Osteoblast (primary cell): ENCODE data around the gene PARVG. TPM values are rescaled to one million over a fixed set of nuclear protein-coding genes. Genes with fewer than 3 reads are reported as not detected.

Experiments
- DNase-seq: peaks from one replicate; pipeline ENCODE4 v3.0.0; 2011; ENCODE audit warnings: low spot score, mixed read lengths; ENCODE audit not compliant: insufficient read length; ENCODE audit errors: missing footprints
- H2AFZ ChIP-seq: 2 replicates; pipeline ENCODE4 v1.6.0; 2011; ENCODE audit warnings: mild to moderate bottlenecking, low read length
- H3K27ac ChIP-seq: 2 replicates; pipeline ENCODE4 v1.5.1; 2011; ENCODE audit warnings: mild to moderate bottlenecking, low read depth, low read length, moderate library complexity
- H3K27me3 ChIP-seq: 2 replicates; pipeline ENCODE4 v1.6.0; 2012; ENCODE audit warnings: mild to moderate bottlenecking, control low read depth, inconsistent platforms, low read length, moderate library complexity; ENCODE audit not compliant: insufficient read depth
- H3K36me3 ChIP-seq: 2 replicates; pipeline ENCODE4 v1.5.1; 2011; ENCODE audit warnings: mild to moderate bottlenecking, low read length, control low read depth, moderate library complexity; ENCODE audit not compliant: insufficient read depth
- H3K4me1 ChIP-seq: 2 replicates; pipeline ENCODE4 v1.5.1; 2011; ENCODE audit warnings: mild to moderate bottlenecking, low read length, control low read depth, moderate library complexity; ENCODE audit not compliant: insufficient read depth
- H3K4me2 ChIP-seq: 2 replicates; pipeline ENCODE4 v1.6.0; 2011; ENCODE audit warnings: mild to moderate bottlenecking, low read length; ENCODE audit not compliant: insufficient read depth
- H3K4me3 ChIP-seq: fragments of 200-600 bp; sonication (generic); 3 replicates; pipeline ENCODE4 v1.5.1; 2012; ENCODE audit warnings: mild to moderate bottlenecking, low read length, inconsistent platforms; ENCODE audit not compliant: insufficient read depth
- H3K79me2 ChIP-seq: 2 replicates; pipeline ENCODE4 v1.6.0; 2012; ENCODE audit warnings: mild to moderate bottlenecking, low read length, control low read depth, inconsistent platforms; ENCODE audit not compliant: insufficient read depth
- H3K9me3 ChIP-seq: 2 replicates; pipeline ENCODE4 v1.5.1; 2011; ENCODE audit warnings: low read depth, low read length, control low read depth
- H4K20me1 ChIP-seq: 2 replicates; pipeline ENCODE4 v1.6.0; 2012; ENCODE audit warnings: mild to moderate bottlenecking, low read length, control low read depth; ENCODE audit not compliant: insufficient read depth
- CTCF ChIP-seq: IDR thresholded peaks from 2 replicates; pipeline ENCODE4 v1.5.1; 2011; ENCODE audit warnings: mild to moderate bottlenecking, low read depth, low read length, moderate library complexity; ENCODE audit errors: extremely low read depth
- total RNA-seq: library from RNA; depleted of rRNA; stranded (reverse); fragments of >200 nt; gene quantifications from 2 replicates; pipeline ENCODE4 v1.2.3, GENCODE V29; 2012

Gene PARVG
- total RNA-seq, 1 donor, result 1.1 TPM

GRCh38 chr22:44195189-44195871 lies 14.6 kb downstream of the PARVG start:
- Histone ChIP-seq H3K4me2 (no peak overlapping the region), H3K4me1 (peaks cover 8% of the 10 kb centered on the region), H2AFZ (no peak overlapping the region), H3K36me3 (no peaks in the 10 kb centered on the region), H4K20me1 (no peaks in the 10 kb centered on the region), H3K27ac (no peak overlapping the region), H3K9me3 (no peaks in the 10 kb centered on the region), H3K4me3 (no peak overlapping the region), H3K27me3 (peaks cover 30% of the 10 kb centered on the region), H3K79me2 (no peaks in the 10 kb centered on the region)
- no peak for TF ChIP-seq CTCF
- DNase-seq, result no peak

GRCh38 chr22:44196241-44196640 lies 15.5 kb downstream of the PARVG start:
- H3K4me3 ChIP-seq, result no peak overlapping the region
- no peaks in the 10 kb centered on the region for H4K20me1 ChIP-seq
- peaks cover 8% of the 10 kb centered on the region for H3K4me1 ChIP-seq
- no peaks in the 10 kb centered on the region for H3K36me3 ChIP-seq
- peaks cover 30% of the 10 kb centered on the region for H3K27me3 ChIP-seq
- H3K27ac ChIP-seq, result no peak overlapping the region
- no peak overlapping the region for H2AFZ ChIP-seq
- TF ChIP-seq CTCF, result no peak
- H3K4me2 ChIP-seq, result no peak overlapping the region
- H3K9me3 ChIP-seq, result no peaks in the 10 kb centered on the region
- H3K79me2 ChIP-seq, result no peaks in the 10 kb centered on the region
- DNase-seq, result no peak

GRCh38 chr22:44196731-44197131 lies 16.0 kb downstream of the PARVG start:
- Histone ChIP-seq H3K4me3 (no peak overlapping the region), H3K79me2 (no peaks in the 10 kb centered on the region), H3K4me1 (peaks cover 9% of the 10 kb centered on the region), H3K36me3 (no peaks in the 10 kb centered on the region), H3K9me3 (no peaks in the 10 kb centered on the region), H3K4me2 (no peak overlapping the region), H3K27ac (no peak overlapping the region), H3K27me3 (peaks cover 30% of the 10 kb centered on the region), H4K20me1 (no peaks in the 10 kb centered on the region), H2AFZ (no peak overlapping the region)
- no peak for TF ChIP-seq CTCF
- DNase-seq, result no peak

GRCh38 chr22:44197271-44197670 lies 16.5 kb downstream of the PARVG start:
- Histone ChIP-seq H3K9me3 (no peaks in the 10 kb centered on the region), H4K20me1 (no peaks in the 10 kb centered on the region), H3K4me3 (no peak overlapping the region), H3K27ac (no peak overlapping the region), H2AFZ (no peak overlapping the region), H3K36me3 (no peaks in the 10 kb centered on the region), H3K4me2 (no peak overlapping the region), H3K27me3 (peaks cover 30% of the 10 kb centered on the region), H3K4me1 (peaks cover 14% of the 10 kb centered on the region), H3K79me2 (no peaks in the 10 kb centered on the region)
- DNase-seq, result no peak
- no peak for TF ChIP-seq CTCF
